Astrocyte (in vitro differentiated cells and primary cell): ENCODE results near the gene HERC2. TPM values are rescaled to one million over a fixed set of nuclear protein-coding genes. Genes with fewer than 3 reads are reported as not detected.

Experiments
- DNase-seq: peaks from one replicate; pipeline ENCODE4 v3.0.0-alpha.2; 2010; ENCODE audit warnings: low read depth
- FAIRE-seq: peaks from 2 replicates; lab custom pipeline; 2011; peaks lifted over from hg19 to GRCh38; lab: Jason Lieb, UNC
- H2AFZ ChIP-seq: 2 replicates; pipeline ENCODE4 v1.6.0; 2012; ENCODE audit warnings: low read depth, low read length, inconsistent platforms
- H3K27ac ChIP-seq: 2 replicates; pipeline ENCODE4 v1.5.1; 2011; ENCODE audit warnings: low read depth, low read length, inconsistent platforms
- H3K27me3 ChIP-seq: 2 replicates; pipeline ENCODE4 v1.6.0; 2011; ENCODE audit warnings: low read length, inconsistent platforms; ENCODE audit not compliant: insufficient read depth
- H3K36me3 ChIP-seq: 2 replicates; pipeline ENCODE4 v1.5.1; 2011; ENCODE audit warnings: low read length, inconsistent platforms; ENCODE audit not compliant: insufficient read depth
- H3K4me1 ChIP-seq: 2 replicates; pipeline ENCODE4 v1.5.1; 2011; ENCODE audit warnings: low read length, inconsistent platforms; ENCODE audit not compliant: insufficient read depth
- H3K4me2 ChIP-seq: 2 replicates; pipeline ENCODE4 v1.6.0; 2012; ENCODE audit warnings: low read length, inconsistent platforms
- H3K4me3 ChIP-seq: 2 replicates; pipeline ENCODE4 v1.5.1; 2011; ENCODE audit warnings: low read depth, mild to moderate bottlenecking, low read length, inconsistent platforms; ENCODE audit not compliant: insufficient read depth
- H3K79me2 ChIP-seq: 2 replicates; pipeline ENCODE4 v1.6.0; 2012; ENCODE audit warnings: mild to moderate bottlenecking, low read length, inconsistent platforms; ENCODE audit not compliant: insufficient read depth
- H3K9ac ChIP-seq: 2 replicates; pipeline ENCODE4 v1.6.0; 2012; ENCODE audit warnings: mild to moderate bottlenecking, low read length, inconsistent platforms
- H3K9me3 ChIP-seq: 2 replicates; pipeline ENCODE4 v1.5.1; 2012; ENCODE audit warnings: low read depth, mild to moderate bottlenecking, low read length, inconsistent platforms; ENCODE audit not compliant: insufficient read depth
- H4K20me1 ChIP-seq: 2 replicates; pipeline ENCODE4 v1.6.0; 2012; ENCODE audit warnings: low read length, inconsistent platforms; ENCODE audit not compliant: insufficient read depth
- H3K27ac Mint-ChIP-seq: one replicate; pipeline ENCODE4 v1.8.0; 2021; ENCODE audit warnings: mild to moderate bottlenecking, mixed read lengths; ENCODE audit not compliant: unreplicated experiment
- H3K27me3 Mint-ChIP-seq: one replicate; pipeline ENCODE4 v1.8.0; 2021; ENCODE audit warnings: low read depth, mixed read lengths; ENCODE audit not compliant: unreplicated experiment
- H3K36me3 Mint-ChIP-seq: one replicate; pipeline ENCODE4 v1.8.0; 2021; ENCODE audit warnings: low read depth, mixed read lengths; ENCODE audit not compliant: unreplicated experiment
- H3K4me1 Mint-ChIP-seq: one replicate; pipeline ENCODE4 v1.8.0; 2021; ENCODE audit warnings: low read depth, mixed read lengths; ENCODE audit not compliant: unreplicated experiment
- H3K4me3 Mint-ChIP-seq: one replicate; pipeline ENCODE4 v1.8.0; 2021; ENCODE audit warnings: mild to moderate bottlenecking, moderate library complexity, mixed read lengths; ENCODE audit not compliant: unreplicated experiment
- H3K9me3 Mint-ChIP-seq: one replicate; pipeline ENCODE4 v1.8.0; 2021; ENCODE audit warnings: mild to moderate bottlenecking, mixed read lengths; ENCODE audit not compliant: unreplicated experiment
- CTCF ChIP-seq: IDR thresholded peaks from 2 replicates; pipeline ENCODE4 v1.5.1; 2011; ENCODE audit warnings: low read depth, mild to moderate bottlenecking, inconsistent platforms, low read length, moderate library complexity; ENCODE audit not compliant: insufficient read depth
- EZH2 ChIP-seq: IDR thresholded peaks from 2 replicates; pipeline ENCODE4 v1.6.1; 2012; ENCODE audit warnings: mild to moderate bottlenecking, low read length, inconsistent platforms; ENCODE audit not compliant: insufficient read depth
- total RNA-seq: library from RNA; stranded (reverse); gene quantifications from 2 replicates; pipeline ENCODE4 v1.2.1, GENCODE V29; 2021

The HERC2 gene
- total RNA-seq, 1 donor from 2014 or later: 61.5 TPM

DNA sequence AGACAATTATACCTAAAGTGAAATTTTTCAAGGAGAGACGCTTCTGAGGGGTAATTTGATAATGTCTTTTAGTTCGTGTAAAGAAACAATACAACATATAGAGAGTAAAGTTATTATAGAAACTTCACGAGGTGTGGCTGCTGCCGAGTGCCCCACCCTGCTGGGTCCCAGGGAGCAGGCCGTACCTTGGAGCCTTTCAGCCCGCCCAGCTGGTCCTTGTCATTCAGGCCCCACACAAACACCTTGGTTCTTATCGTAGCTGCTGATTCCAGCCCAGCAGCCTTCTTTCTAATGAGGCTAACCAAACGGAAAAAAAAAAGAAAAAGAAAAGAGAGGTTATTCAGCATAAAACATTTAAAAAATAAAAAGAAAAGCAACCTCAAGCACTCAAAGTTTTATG lies 139.8 kb downstream of the HERC2 start:
- Histone ChIP-seq H3K4me2 (no peak overlapping the region), H3K27ac (no peak overlapping the region), H2AFZ (no peak overlapping the region), H3K9me3 (no peaks in the 10 kb centered on the region), H3K79me2 (no peaks in the 10 kb centered on the region), H4K20me1 (no peaks in the 10 kb centered on the region), H3K36me3 (peaks cover 19% of the 10 kb centered on the region), H3K4me1 (no peaks in the 10 kb centered on the region), H3K9ac (no peak overlapping the region), H3K4me3 (no peak overlapping the region), H3K27me3 (no peaks in the 10 kb centered on the region)
- FAIRE-seq (no peak), DNase-seq (no peak)
- Mint-ChIP-seq H3K9me3 (no peaks in the 10 kb centered on the region), H3K27ac (no peak overlapping the region), H3K36me3 (peaks cover 4% of the 10 kb centered on the region), H3K4me3 (no peak overlapping the region), H3K27me3 (no peaks in the 10 kb centered on the region), H3K4me1 (peaks cover 2% of the 10 kb centered on the region)
- TF ChIP-seq EZH2 (no peak), CTCF (no peak)

- Histone ChIP-seq H4K20me1 (no peaks in the 10 kb centered on the region), H3K9me3 (no peaks in the 10 kb centered on the region), H3K79me2 (no peaks in the 10 kb centered on the region), H3K4me2 (no peak overlapping the region), H3K4me1 (no peaks in the 10 kb centered on the region), H3K27me3 (no peaks in the 10 kb centered on the region), H3K9ac (no peak overlapping the region), H3K27ac (no peak overlapping the region), H3K4me3 (no peak overlapping the region), H3K36me3 (peaks cover 25% of the 10 kb centered on the region), H2AFZ (no peak overlapping the region)
- Mint-ChIP-seq H3K27ac (no peak overlapping the region), H3K27me3 (no peaks in the 10 kb centered on the region), H3K36me3 (peaks cover 6% of the 10 kb centered on the region), H3K9me3 (no peaks in the 10 kb centered on the region), H3K4me1 (peaks cover 2% of the 10 kb centered on the region), H3K4me3 (no peak overlapping the region)
- no peak for FAIRE-seq
- TF ChIP-seq CTCF (no peak), EZH2 (no peak)
- no peak for DNase-seq
These were observed 140.6 kb downstream of the HERC2 start for GRCh38 chr15:28181366-28181765.

- Histone ChIP-seq H3K4me3 (no peak overlapping the region), H3K27me3 (no peaks in the 10 kb centered on the region), H4K20me1 (no peaks in the 10 kb centered on the region), H3K36me3 (peaks cover 16% of the 10 kb centered on the region), H3K79me2 (no peaks in the 10 kb centered on the region), H2AFZ (no peak overlapping the region), H3K9me3 (no peaks in the 10 kb centered on the region), H3K9ac (no peak overlapping the region), H3K27ac (no peak overlapping the region), H3K4me1 (no peaks in the 10 kb centered on the region), H3K4me2 (no peak overlapping the region)
- Mint-ChIP-seq H3K9me3 (no peaks in the 10 kb centered on the region), H3K27me3 (no peaks in the 10 kb centered on the region), H3K4me3 (no peak overlapping the region), H3K27ac (no peak overlapping the region), H3K4me1 (peaks cover under 1% of the 10 kb centered on the region), H3K36me3 (peaks cover 6% of the 10 kb centered on the region)
- DNase-seq (no peak), FAIRE-seq (no peak)
- TF ChIP-seq CTCF (no peak), EZH2 (no peak)
These were observed 142.7 kb downstream of the HERC2 start for GRCh38 chr15:28179270-28179669.
